Adrenal gland (tissue), 12 donors: Measurements from ENCODE around the gene SBF1. TPM values are rescaled to one million over a fixed set of nuclear protein-coding genes. Genes with fewer than 3 reads are reported as not detected.

Source experiments
- DNase-seq, 7 donors: peaks; one replicate each; pipeline ENCODE4 v3.0.0-alpha.2; 2019 to 2020
- H3K27ac ChIP-seq, 5 donors: fragments of 200-600 bp; sonication (generic) in 4 of 5; 1 replicate in 3 of 5; 2 replicates in 2 of 5; pipeline versions ENCODE4 v1.5.1 to v1.8.0; 2016 to 2020; ENCODE audit warnings: mild to moderate bottlenecking in 1 of 5
- H3K27me3 ChIP-seq: fragments of 200-600 bp; 2 replicates; pipeline ENCODE4 v1.8.0; 2021
- H3K36me3 ChIP-seq, 2 donors: fragments of 200-600 bp; replicated peaks in 1 of 2; 1 replicate in 1 of 2; 2 replicates in 1 of 2; pipeline versions ENCODE4 v1.5.1 to v1.8.0; 2018 to 2022
- H3K4me1 ChIP-seq, 2 donors: fragments of 200-600 bp; replicated peaks in 1 of 2; 1 replicate in 1 of 2; 2 replicates in 1 of 2; pipeline versions ENCODE4 v1.5.1 to v1.8.0; 2018 to 2021
- H3K4me3 ChIP-seq, 4 donors: fragments of 200-600 bp; sonication (generic) in 3 of 4; one replicate each; pipeline ENCODE4 v1.5.1; 2016 to 2018
- H3K9me3 ChIP-seq, 3 donors: fragments of 200-600 bp; sonication (generic) in 1 of 3; replicated peaks in 1 of 3; 1 replicate in 2 of 3; 2 replicates in 1 of 3; pipeline versions ENCODE4 v1.5.1 to v1.8.0; 2016 to 2021
- POLR2A ChIP-seq, 2 donors: fragments of 450-650 bp; IDR thresholded peaks; one replicate each; pipeline ENCODE4 v1.6.1; 2017; ENCODE audit warnings: antibody characterized with exemption in 2 of 2, mild to moderate bottlenecking in 2 of 2, moderate library complexity in 1 of 2
- WGBS, 4 donors: extraction: QIAGEN DNeasy Blood & Tissue Kit in 2 of 4; methylation state at CpG; one replicate each; pipeline versions ENCODE4 v1.1.5 to v1.1.7; 2013 to 2017; 5-methylcytosine and 5-hydroxymethylcytosine counted together
- intact Hi-C, 2 donors: fragments of 100-400 bp; cut with DNase I; formaldehyde crosslinking; loops; one replicate each; pipeline versions ENCODE4 v1.14.1 to v1.15.0; 2022 to 2023
- polyA plus RNA-seq, 3 donors: library from polyadenylated mRNA; stranded (reverse); fragments of 200-250 nt in 2 of 3; fragments of 350-450 nt in 1 of 3; fragmentation: Illumina TruSeq in 1 of 3; extraction: RNeasy Lipid Tissue Mini Kit (QIAGEN cat#74804) in 1 of 3; gene quantifications; one replicate each; pipeline ENCODE4 v1.2.3, GENCODE V29; 2013 to 2014
- total RNA-seq, 9 donors: library from RNA; depleted of rRNA in 4 of 9; stranded (reverse); fragments of >200 nt in 4 of 9; fragments of 120-200 nt in 1 of 9; fragmentation: NEBNext Ultra II Directional in 1 of 9; extraction: Animal tissue kit (Norgen Biotek cat#: 25700) in 1 of 9; gene quantifications; one replicate each; pipeline versions ENCODE4 v1.1.0 to v1.2.4, GENCODE V29; 2013 to 2023
- TF ChIP-seq, protein P1 (sequence below), 6 experiments: fragments of 450-650 bp in 4 of 6; fragments of 200-600 bp in 2 of 6; sonication (generic) in 1 of 6; IDR thresholded peaks; 1 replicate in 5 of 6; 2 replicates in 1 of 6; pipeline versions ENCODE4 v1.5.1 to v1.8.0; 2016 to 2021; ENCODE audit warnings: antibody characterized with exemption in 6 of 6, mild to moderate bottlenecking in 2 of 6, moderate library complexity in 1 of 6
- donor health status: healthy with polysubstance abuse.
- donor health status: Bipolar disorder and iron deficiency.
- donor health status: DM: yes; HTN: yes; CAD: no.
- donor health status: DM: no; HTN: no; CAD: no.
- donor health status: DM: no; HTN: no; CAD: no.
- donor health status: DM: yes; HTN: yes; CAD: no.

Gene SBF1
- total and polyA plus RNA-seq, 12 donors: 8.4 to 117 (median 72.9) TPM

DNA sequence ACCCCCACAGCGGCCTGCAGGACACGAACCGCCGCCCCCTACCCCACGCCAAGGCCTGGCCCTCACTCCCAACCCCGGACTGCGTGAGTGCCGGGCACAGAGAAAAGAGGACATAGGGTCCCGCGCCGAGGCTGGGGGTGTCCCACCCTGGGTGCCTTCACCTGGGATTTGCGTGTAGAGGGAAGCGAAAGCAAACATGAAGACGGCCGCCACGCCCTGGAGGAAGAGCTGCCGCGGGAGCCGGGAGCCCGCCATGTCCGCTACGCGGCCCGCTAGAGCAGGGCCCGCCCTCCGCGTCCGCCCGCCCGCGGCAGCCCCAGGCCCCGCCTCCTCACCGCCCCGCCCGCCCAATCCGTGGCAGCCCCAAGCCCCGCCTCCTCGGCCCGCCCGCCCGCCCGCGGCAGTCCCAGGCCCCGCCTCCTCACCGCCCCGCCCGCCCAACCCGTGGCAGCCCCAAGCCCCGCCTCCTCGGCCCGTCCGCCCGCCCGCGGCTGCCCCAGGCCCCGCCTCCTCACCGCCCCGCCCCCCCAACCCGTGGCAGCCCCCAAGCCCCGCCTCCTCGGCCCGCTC is 32.7 kb upstream of the SBF1 start, which contains the start of gene LMF2:
Gene LMF2 (minus strand): TSS at position 282 of the 570 bp plus-strand sequence. CDS start 27 bp downstream, at position 255.
- 0 to 6% (median 1%) methylated on average over 6 to 55 of the region's 62 CpGs for WGBS, 4 donors
- intact Hi-C loops: no loop called here

DNA sequence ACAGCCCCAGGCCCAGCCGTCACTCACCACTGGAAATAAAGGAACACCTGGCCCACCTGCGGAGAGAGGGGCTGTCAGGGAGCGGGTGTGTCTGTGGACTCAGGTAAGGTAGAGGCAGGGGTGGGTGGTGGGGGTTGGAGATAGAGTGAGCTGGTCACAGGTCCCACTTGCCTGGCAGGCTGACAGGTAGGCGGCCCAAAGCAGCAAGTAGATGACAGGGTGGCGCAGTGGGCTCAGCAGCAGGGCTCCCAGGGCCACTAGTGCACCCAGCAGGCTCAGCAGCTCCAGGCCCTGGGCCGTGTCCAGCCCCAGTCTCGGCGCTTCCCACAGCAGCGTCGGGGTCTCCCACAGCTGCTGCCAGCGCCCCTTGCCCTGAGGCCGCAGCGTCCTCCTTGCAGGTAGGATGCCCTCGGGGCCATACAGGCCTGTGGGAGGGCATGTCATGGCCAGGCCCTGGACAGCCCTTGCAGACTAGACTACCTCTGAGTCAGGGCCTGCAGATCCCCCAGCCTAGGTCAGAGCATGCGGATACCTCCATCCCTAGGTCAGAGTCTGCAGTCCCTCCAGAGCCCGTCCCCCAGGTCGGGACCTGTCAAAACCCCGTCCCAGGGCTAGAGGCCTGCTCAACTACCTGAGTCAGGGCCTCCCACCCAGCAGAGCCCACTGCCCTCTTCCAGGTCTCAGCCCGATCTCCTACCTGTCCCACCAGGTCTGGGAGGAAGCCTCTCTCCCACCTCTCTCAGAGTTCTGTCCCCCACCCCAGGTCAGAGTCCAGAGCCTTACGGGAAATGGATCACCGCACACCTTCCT is 32.0 kb upstream of the SBF1 start:
- Histone ChIP-seq H3K4me3 (peak overlapping the region; percentile 71 to 88 (median 82)), H3K27ac (peak overlapping the region in 4 of 5 donors; percentile 60 to 97 (median 74)), H3K36me3 (peaks cover 0 to 32% of the 10 kb centered on the region in 2 donors), H3K27me3 (no peaks in the 10 kb centered on the region), H3K9me3 (no peaks in the 10 kb centered on the region), H3K4me1 (peaks cover 8 to 25% of the 10 kb centered on the region in 2 donors)
- peak in 4 of 7 donors; percentile 54 to 71 (median 60) for DNase-seq
- intact Hi-C loops: no loop called here
- WGBS, 4 donors: 22 to 52% (median 29%) methylated on average over 7 to 21 of the region's 21 CpGs
- TF ChIP-seq POLR2A (IDR thresholded peaks at IDR 0.05): no peak
- TF ChIP-seq, protein P1, sequence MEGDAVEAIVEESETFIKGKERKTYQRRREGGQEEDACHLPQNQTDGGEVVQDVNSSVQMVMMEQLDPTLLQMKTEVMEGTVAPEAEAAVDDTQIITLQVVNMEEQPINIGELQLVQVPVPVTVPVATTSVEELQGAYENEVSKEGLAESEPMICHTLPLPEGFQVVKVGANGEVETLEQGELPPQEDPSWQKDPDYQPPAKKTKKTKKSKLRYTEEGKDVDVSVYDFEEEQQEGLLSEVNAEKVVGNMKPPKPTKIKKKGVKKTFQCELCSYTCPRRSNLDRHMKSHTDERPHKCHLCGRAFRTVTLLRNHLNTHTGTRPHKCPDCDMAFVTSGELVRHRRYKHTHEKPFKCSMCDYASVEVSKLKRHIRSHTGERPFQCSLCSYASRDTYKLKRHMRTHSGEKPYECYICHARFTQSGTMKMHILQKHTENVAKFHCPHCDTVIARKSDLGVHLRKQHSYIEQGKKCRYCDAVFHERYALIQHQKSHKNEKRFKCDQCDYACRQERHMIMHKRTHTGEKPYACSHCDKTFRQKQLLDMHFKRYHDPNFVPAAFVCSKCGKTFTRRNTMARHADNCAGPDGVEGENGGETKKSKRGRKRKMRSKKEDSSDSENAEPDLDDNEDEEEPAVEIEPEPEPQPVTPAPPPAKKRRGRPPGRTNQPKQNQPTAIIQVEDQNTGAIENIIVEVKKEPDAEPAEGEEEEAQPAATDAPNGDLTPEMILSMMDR (IDR thresholded peaks at IDR 0.05): no peak

More for the DNA sequence above, 32.7 kb upstream of the SBF1 start, which contains the start of gene LMF2:
- Histone ChIP-seq H3K27me3 (no peaks in the 10 kb centered on the region), H3K9me3 (no peaks in the 10 kb centered on the region), H3K27ac (peak within 1 kb of the TSS; percentile 6 to 97 (median 92)), H3K4me1 (peaks cover 8 to 25% of the 10 kb centered on the region in 2 donors), H3K4me3 (peak within 1 kb of the TSS; percentile 71 to 97 (median 91)), H3K36me3 (peaks cover 0 to 31% of the 10 kb centered on the region in 2 donors)
- TF ChIP-seq, protein P1 (IDR thresholded peaks at IDR 0.05): peak in 1 of 6 experiments; percentile 5
- peak; percentile 8 to 47 for TF ChIP-seq POLR2A (IDR thresholded peaks at IDR 0.05)
- peak in 6 of 7 donors; percentile 88 to 94 (median 92) for DNase-seq

DNA sequence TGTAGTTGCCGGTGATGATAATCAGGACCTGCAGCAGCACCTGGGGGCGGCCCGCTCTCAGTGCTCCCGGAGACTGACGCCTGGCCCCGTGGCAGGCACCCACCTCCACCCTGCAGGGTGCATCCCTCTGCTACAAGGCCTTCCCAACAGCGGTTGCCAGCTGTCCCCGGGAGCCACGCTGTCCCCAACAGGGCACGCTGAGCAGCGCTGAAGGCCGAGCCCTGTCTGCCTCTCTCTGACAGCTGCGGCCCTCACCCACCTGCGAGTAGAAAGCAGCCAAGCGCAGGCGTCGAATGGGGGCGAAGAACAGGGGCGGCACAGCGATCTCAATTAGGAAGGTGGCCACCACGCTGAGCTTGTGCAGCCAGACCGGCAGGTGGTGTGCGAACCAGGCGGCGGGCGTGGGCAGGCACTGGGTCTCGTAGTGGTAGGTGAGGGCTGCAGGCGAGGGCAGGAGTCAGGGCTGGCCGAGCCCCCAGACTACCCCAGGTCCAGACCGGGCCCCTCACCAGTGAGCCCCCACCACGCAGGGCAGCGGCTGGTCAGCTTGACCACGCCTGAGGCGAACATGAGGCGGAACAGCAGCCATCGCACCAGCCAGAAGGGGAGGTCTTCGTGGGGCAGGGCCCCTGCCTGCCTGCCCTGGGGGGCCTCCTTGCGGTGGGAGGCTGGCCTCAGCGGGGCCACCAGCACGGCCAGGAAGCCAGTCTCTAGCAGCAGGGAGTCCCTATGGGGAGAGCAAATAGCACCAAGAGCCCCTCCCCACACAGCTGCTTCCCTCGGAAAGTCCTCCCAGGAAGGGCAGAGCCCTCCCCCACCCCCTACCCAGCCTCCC is 31.2 kb upstream of the SBF1 start:
- Histone ChIP-seq H3K4me1 (peaks cover 8 to 25% of the 10 kb centered on the region in 2 donors), H3K27me3 (no peaks in the 10 kb centered on the region), H3K36me3 (peaks cover 0 to 32% of the 10 kb centered on the region in 2 donors), H3K4me3 (peak overlapping the region in 2 of 4 donors; percentile 77 to 88), H3K27ac (no peak overlapping the region), H3K9me3 (no peaks in the 10 kb centered on the region)
- intact Hi-C loops: no loop called here
- DNase-seq: peak in 4 of 7 donors; percentile 26 to 58 (median 47)
- WGBS, 4 donors: 90 to 94% (median 92%) methylated on average over 15 to 41 of the region's 41 CpGs
- no peak for TF ChIP-seq POLR2A (IDR thresholded peaks at IDR 0.05)
- TF ChIP-seq, protein P1 (IDR thresholded peaks at IDR 0.05): no peak
